GM21619 (cell line): ENCODE data around the gene PHACTR1.
"Not testable (repeated sequence)": the region's sequence is repeated elsewhere in the genome, so short reads cannot be mapped to it uniquely, and the experiment has no call there.

ENCODE experiments used
- ATAC-seq: cut with Tn5 transposase; IDR thresholded peaks from one replicate; pipeline ENCODE4 v1.9.1; 2021; ENCODE audit not compliant: unreplicated experiment

PHACTR1 gene

DNA sequence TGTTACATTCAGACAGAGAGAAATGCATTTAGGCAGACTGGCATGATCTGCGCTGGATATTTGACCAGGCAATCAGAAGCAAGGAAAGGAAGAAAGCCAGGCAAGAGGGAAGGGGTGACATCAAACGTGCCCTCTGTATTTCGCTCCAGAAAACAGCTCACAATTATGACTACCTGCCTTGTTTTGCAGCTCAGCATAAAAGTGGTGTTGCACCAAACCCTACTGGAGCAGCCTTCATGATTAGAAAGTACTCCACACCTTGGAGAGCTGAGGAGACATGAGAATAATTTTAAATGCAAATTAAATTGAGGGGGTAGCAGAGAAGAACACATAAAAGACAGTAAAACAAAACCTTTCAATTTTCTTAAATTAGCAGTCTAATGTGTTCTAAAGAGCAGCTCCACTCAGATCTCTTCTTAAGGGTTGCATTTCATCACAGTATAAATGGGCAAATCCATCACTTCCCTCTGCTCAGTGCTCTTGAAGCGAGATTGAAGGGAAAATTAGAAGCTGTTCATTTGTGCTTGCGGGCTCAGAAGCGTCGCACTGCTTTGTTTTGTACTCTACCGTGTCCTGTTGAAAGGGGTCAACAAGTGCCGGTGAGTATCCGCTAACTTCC lies at the start of gene PHACTR1:
Gene PHACTR1, plus strand, starts transcription at position 470 of the 619 bp plus-strand sequence.
- no peak for ATAC-seq

DNA sequence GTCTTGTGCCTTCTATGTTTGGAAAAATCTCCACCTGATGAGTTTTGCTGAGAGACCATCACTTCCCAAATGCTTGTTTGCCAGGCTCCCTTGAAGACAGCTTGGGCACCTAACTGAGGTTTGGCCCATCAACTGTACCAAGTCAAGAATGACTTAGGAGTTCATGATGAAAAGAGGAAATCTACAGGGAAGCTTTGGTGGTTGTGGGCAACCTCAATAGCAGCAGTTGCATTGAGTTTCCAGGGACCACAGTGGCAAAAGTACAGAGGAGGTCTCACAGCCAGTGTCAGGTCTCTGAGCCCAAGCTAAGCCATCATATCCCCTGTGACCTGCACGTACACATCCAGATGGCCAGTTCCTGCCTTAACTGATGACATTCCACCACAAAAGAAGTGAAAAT lies 49.7 kb upstream of the PHACTR1 start:
- no peak for ATAC-seq

DNA sequence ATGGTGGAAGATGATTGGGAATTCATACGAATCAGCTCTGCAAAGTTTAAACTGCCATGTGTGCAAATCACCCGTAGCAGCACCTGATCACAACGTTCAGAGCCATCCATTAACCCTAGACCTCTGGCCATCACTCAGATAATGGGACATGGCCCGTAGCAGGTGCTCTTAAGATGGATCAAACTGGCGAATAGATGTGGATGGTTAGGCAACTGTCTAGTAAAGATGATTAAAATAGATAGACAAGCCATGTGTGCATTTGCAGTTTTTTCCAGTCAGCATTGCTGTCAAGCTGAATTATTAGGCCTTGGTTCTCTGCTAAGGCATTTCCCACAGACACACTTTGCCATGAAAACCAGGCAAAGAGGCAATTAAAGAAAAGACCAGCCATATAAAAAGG lies 40.6 kb upstream of the PHACTR1 start:
- ATAC-seq: no peak

DNA sequence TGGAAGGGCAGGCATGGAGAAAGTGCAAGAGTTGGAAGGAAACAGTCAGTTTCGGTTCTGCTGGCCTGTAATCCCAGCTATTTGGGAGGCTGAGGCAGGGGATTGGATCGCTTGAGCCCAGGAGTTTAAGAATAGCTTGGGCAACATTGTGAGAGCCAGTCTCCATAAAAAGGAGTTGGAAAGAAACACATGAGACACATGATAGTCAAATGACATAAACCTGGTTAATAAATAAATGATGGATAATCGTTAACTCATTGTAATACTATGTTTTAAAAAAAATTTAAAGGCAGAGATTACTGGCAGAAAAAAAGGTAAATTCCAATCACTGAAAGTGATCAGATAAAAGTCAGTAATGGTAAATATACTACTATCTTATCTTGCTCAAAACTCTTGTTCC lies 37.2 kb upstream of the PHACTR1 start:
- ATAC-seq: no peak

DNA sequence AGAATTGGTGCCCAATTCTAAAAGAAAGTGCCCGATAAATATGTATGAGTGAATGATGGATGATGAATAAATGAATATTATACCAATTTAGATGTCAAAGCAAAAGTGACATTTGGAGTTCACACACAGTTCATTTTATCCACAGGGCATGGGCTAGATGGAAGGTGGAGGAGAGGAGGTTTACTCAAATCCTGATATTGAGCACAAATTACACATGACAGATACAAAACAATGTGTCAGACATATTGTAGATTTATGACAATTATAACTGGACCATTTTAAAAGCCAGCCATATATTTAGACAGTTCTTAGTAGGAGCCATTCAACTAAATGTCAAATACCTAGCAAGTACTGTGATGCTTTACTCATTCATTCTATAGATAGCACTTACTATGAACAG lies 23.4 kb upstream of the PHACTR1 start:
- ATAC-seq: no peak

DNA sequence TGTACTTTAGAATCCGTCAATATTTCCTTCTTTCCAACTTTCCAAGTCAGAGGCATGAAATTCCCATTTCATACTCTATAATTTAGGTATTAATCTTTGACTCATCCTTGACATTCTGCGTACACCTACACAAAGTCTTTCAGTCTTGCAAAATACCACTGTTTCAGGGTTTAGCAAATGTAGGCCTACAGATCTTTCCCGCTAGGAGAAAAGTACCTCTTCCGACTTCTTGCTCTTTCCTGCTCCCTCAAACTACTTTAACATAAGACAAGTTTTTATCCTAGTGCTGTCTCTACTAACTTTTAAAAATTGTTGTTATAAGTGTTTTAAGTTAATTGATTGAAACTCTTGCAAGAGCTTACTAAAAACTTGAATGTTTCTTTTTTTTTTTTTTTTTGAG lies 18.3 kb upstream of the PHACTR1 start:
- no peak for ATAC-seq

DNA sequence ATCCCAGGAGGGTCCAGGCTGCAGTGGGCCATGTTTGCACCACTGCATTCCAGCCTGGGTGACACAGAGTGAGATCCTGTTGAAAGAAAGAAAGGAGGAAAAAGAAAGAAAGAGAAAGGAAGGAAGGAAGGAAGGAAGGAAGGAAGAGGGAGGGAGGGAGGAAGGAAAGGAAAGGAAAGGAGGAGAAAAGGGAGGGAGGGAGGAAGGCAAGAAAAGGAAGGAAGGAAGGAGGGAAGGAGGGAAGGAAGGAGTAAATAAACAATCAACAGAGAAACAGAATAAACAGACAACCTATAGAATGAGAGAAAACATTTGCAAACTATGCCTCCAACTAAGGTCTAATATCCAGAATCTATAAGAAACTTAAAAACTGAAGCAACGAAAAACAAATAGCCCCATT lies 11.6 kb upstream of the PHACTR1 start:
- no peak for ATAC-seq

DNA sequence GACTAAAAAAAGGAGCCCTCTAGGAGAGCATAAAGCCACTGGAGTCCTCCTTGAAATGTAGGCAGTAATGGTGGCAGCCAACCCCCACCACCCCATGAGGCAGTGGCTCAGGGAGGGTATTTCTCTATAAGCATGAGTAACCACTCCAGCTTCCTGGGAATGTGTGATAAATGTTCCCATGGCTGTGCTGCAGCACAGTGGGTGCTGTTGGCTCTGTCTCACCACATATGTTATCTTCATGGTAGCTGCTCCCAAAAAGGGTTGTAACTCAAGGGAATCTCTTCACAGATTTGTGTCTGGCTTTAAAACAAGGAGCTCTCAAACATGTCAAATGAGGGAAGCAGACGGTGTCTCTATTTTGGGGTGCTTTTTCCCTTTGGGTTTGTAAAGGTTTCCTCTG lies 7.5 kb upstream of the PHACTR1 start:
- no peak for ATAC-seq

DNA sequence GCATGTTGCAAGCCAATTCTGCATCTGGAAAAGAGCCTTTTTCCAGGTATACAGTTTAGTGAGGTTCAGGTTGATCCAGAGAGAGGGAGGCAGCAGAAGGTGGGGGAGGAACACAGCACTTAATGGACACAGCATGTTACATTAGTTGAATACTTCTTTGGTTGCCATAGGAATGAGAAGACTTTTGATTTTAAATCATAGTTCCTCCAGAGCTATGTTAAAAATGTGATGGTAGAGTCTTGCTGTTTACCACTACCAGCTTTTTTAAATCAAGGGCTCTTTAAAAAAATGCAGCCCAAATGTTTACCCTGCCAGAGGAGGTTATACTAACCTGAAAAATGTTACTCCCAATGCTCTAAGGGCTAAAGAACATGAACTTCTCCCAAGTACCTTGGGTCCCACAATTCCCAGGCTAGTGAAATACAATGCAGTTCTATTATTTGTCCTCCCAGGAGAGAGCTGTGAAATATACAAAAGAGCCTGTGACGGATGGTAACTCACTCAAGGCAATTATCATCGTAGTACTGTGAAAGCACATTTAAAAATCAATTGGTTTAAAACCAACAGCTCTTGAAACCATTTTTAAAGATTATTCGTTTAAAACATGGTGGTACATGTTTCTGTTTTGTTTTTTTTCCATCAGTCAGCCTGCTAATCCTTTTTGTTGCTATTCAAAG lies 6.9 kb upstream of the PHACTR1 start:
- no peak for ATAC-seq

DNA sequence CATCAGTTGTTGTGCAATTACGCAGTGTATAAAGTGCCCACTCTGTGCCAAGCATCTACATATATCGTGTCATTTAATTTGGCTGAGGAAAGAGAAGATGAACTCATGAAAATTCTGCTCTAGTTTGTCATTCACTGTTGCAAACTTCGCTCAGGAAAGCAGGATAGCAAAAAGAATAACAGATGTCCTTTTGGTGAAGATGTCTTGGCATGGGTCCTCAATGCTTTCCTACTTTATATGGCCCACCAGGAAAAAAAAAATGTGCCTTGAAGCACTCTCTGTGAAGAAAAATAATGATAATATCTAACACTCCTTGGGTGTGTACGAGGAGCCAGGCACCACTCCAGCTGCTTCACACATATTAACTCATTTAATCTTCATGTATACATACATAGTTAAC lies 5.6 kb upstream of the PHACTR1 start:
- no peak for ATAC-seq

DNA sequence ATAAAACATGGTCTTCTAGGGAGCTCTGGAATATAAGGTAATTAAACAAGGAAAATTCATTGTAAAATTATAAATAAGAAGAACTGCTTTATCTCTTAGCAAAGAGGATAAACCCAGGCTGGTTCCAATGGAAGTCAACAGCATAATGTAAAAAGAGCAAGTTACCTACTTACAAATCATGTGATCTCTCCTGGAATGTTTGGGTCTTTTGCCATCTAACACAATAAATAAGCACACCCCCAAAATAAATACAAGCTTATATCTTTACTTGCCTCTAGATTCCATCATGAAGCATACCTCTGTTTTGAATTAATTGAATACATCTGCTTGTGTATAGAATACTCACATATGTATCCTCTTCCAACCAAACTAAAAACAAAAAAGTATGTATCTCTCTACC lies 2.5 kb upstream of the PHACTR1 start:
- no peak for ATAC-seq

DNA sequence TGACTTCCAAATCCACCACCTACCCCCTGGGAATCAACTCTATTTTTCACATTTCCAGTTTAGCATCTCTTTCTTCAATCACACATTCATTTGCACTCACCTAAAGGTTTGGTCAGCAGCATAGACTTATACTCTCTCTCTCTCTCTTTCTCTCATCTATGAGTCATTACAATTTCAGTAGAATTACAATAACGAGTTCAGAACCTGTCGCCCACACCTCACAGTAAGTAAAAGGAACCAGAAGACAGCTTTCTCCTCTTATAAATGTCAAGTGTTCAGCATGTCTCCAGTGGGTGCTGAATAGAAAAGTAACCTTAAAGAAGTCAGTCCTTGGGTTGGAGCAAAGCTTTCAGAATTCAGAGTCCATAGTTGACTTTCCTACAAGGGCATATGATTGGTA lies 1.1 kb upstream of the PHACTR1 start:
- ATAC-seq: no peak

DNA sequence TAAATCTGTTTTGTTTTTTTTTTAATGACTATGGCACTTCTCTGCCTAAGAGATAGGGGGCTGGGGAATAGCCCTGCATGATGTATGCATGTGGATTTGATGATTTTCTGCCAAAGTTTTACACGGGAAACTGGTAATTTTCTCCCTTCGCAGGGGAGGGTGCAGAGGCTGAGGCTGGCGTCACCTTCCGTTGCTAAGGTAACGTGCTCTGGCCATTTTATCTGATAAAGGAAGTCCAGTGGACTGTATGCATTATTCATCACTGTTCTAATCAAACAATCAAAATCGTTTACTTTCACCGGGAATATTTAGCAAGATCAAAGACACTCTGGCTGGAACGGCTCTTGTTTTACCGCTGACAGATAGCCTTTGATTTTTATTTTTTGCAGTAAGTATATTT lies 789 bp downstream of the PHACTR1 start:
- no peak for ATAC-seq

DNA sequence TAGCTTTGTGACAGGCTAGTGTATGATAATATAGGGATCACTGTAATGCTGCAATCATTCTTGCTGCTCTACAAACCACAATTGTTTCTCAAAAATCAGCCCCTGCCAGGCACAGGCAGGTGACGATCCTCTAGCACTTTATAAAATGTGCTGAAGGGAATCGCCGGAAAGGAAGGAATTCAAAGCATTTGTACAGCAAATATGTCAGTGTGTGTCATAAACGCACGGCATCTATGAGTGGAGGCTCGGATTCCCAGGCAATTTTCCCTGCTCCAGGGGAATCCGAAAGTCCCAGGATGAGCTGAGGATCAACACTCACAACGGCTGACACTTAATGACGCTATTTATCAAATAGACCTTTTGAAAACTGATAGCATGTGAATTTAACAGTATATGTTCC lies 1.4 kb downstream of the PHACTR1 start:
- ATAC-seq: no peak

DNA sequence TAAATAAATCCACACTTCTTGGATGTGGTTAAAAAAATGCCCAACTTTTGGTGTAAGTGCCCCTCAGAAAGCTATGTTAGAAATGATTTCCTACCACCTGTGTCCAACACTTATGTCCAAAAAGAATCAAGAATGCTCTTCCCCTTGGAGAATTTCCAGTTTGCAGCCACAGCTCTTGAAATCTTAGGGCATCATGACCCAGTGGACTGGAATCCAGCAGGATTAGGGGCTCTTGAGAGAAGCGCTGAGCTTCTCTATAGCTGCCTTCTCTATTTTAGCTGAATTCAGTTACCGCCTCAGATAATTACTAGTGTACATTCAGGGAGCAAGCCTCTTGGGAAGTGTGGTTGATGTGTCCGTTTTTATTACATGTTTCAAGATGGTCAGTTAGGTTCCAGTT lies 2.5 kb downstream of the PHACTR1 start:
- ATAC-seq: no peak

DNA sequence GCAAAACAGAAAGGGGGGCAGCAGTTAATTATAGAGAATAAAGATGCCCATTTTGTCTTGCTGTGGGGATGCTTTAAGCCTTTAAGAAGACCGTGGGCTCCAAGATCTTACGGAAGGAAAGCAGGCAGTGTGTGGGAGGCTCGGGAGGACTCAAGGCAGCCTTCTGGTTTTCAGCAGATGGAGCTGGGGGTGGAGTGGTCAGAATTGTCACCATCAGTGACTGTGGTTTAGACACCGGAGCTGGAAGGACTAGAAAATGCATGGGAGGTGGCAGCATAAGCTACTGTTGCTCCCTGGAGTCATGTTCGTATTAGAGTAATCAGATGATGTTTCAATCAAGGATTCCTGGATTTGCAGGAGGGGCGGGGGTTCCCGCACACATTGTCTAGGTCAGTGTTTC lies 3.7 kb downstream of the PHACTR1 start:
- no peak for ATAC-seq

DNA sequence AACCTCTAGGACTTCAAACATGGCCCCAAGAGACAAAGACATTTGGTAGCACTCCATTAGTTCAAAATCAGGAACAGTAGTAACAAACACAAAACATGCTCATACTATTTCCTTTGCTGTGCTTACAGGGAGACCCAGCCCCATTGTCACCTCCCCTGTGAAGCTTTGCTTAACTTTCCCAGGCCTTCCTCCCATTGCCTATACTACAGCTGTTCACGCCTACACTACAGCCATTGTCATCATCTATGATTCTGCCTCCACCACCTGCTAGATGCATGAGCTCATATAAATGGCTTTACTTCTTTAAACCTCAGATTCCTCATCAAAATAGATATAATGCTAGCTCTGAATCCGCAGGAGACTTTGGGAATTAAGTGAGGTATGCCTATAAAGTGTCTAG lies 8.7 kb downstream of the PHACTR1 start:
- ATAC-seq: no peak

DNA sequence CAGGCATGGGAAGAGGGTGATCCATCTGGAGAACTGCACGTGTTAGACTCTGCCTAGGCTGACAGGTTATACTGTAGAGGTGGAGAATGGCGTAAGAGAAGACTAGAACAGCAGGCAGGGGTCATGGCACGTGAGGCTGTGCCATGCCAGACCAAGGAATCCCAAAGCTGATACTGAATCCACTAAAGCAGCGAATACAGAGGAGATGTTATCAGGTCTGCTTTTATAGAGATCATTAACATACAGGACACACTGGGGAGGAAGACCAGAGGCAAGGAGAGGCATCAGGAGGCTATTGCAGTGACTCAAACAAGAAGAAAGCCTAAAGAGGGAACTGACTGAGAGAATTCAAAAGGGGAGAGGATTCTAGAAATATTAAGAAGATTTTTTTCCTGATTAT lies 12.9 kb downstream of the PHACTR1 start:
- no peak for ATAC-seq

DNA sequence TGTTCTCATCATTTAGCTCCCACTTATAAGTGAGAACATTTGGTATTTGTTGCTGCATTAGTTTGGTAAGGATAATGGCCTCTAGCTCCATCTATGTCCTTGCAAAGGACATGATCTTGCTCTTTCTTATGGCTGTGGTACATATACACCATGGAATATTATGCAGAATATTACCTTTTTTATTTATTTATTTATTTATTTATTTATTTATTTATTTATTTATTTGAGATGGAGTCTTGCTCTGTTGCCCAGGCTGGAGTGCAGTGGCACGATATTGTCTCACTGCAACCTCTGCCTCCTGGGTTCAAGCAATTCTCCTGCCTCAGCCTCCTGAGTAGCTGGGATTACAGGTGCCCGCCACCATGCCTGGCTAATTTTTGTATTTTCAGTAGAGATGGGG lies 14.2 kb downstream of the PHACTR1 start:
- ATAC-seq: not testable (repeated sequence)

DNA sequence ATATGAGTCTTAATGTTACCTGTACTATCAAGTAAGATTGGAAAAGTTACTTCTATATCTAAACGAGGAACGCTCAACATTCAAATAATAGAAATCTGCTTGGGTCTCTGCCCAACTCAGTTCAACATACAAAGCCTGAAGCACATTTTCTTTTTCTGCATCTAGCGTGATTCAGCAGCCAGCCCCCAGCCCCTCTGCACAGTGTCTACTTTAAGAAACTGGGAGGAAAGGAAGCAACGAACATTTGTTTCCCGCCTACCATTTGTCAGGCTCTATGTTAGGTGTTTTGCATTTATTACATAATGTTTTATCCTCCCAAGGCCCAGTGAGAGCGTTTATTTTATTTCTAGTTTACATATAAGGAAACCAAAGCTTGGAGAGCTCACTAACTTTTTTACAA lies 17.3 kb downstream of the PHACTR1 start:
- ATAC-seq: no peak

DNA sequence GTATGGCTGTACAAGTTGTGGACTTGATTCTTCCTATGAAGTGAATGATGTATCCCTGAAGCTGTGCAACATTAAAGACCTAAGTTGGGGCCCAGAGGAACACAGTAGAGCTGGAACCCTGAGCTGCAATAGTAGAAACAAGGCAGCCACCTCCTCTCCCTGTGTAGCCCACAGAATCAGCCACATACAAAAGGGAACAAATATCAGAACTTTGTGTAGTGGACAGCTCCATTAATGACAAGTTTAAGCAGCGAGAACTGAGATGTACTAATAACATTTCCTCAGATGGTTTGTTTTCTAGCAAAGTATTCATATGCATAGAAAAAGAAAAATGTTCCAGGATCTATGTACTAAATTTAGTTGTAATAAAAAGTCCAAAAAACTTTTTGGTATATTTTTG lies 19.2 kb downstream of the PHACTR1 start:
- no peak for ATAC-seq

DNA sequence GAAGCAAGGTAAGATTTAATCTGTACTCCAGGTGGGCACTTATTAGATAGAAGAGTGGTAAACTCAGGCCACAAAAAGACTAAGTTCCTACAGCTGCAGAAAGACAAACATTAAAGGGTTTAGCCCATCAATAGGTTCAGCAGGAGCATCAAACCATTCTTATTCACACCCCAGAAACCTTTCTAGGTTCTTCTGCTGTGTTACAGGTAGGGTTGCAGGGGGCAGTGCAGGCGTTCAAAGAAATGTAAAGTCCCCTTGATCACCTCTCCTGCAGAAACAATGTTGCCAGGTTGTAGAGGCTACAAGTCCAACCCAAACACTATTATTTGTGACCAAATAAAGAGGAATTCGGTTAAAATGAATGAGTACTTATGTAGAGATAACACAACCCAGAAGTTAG lies 31.8 kb downstream of the PHACTR1 start:
- no peak for ATAC-seq
